Gastroesophageal sphincter (tissue), 4 donors: ENCODE data around the gene FRZB. TPM values are rescaled to one million over a fixed set of nuclear protein-coding genes. Genes with fewer than 3 reads are reported as not detected.

Experiments
- ATAC-seq: fragments of 150-250 bp; one replicate; pipeline ENCODE4 v1.9.1; 2016; ENCODE audit warnings: mild to moderate bottlenecking, moderate library complexity
- H3K27ac ChIP-seq, 4 donors: fragments of 200-600 bp; sonication (generic) in 3 of 4; 1 replicate in 3 of 4; 2 replicates in 1 of 4; pipeline ENCODE4 v1.5.1; 2016 to 2019
- H3K27me3 ChIP-seq: fragments of 200-600 bp; sonication (generic); one replicate; pipeline ENCODE4 v1.5.1; 2019
- H3K36me3 ChIP-seq, 2 donors: fragments of 200-600 bp; sonication (generic); one replicate each; pipeline ENCODE4 v1.5.1; 2019; ENCODE audit warnings: control low read depth in 1 of 2
- H3K4me1 ChIP-seq, 3 donors: fragments of 200-600 bp; sonication (generic); 1 replicate in 2 of 3; 2 replicates in 1 of 3; pipeline ENCODE4 v1.5.1; 2016 to 2019; ENCODE audit warnings: control low read depth in 2 of 3
- H3K4me3 ChIP-seq, 2 donors: fragments of 200-600 bp; sonication (generic); one replicate each; pipeline ENCODE4 v1.5.1; 2019; ENCODE audit warnings: mild to moderate bottlenecking in 1 of 2, moderate library complexity in 1 of 2
- H3K9me3 ChIP-seq, 3 donors: fragments of 200-600 bp; sonication (generic); one replicate each; pipeline ENCODE4 v1.5.1; 2017 to 2019; ENCODE audit warnings: control low read depth in 2 of 3
- EP300 ChIP-seq: sonication (generic); formaldehyde crosslinking; IDR thresholded peaks from one replicate; pipeline ENCODE4 v1.6.1; 2017; ENCODE audit warnings: antibody characterized with exemption, mild to moderate bottlenecking
- POLR2A ChIP-seq, 2 donors: fragments of 450-650 bp; IDR thresholded peaks; one replicate each; pipeline ENCODE4 v1.6.1; 2017; ENCODE audit warnings: antibody characterized with exemption in 2 of 2, mild to moderate bottlenecking in 2 of 2, moderate library complexity in 1 of 2
- POLR2AphosphoS5 ChIP-seq: sonication (generic); formaldehyde crosslinking; IDR thresholded peaks from one replicate; pipeline ENCODE4 v1.6.1; 2017; ENCODE audit warnings: antibody characterized with exemption
- WGBS, 2 donors: methylation state at CpG; one replicate each; pipeline ENCODE4 v1.1.5; 2018; ENCODE audit warnings: low coverage in 1 of 2; 5-methylcytosine and 5-hydroxymethylcytosine counted together
- total RNA-seq, 4 donors: library from RNA; depleted of rRNA; stranded (reverse); fragments of >200 nt; gene quantifications; one replicate each; pipeline ENCODE4 v1.1.0, GENCODE V29; 2016
- TF ChIP-seq, protein P1 (sequence below), 4 experiments: fragments of 200-600 bp in 2 of 4; fragments of 450-650 bp in 2 of 4; sonication (generic) in 1 of 4; IDR thresholded peaks; one replicate each; pipeline ENCODE4 v1.5.1; 2017 to 2019; ENCODE audit warnings: antibody characterized with exemption in 4 of 4, mild to moderate bottlenecking in 2 of 4, moderate library complexity in 2 of 4

FRZB gene
- total RNA-seq, 4 donors from 2014 or later, result 8.5 to 88.4 (median 18.6) TPM

DNA sequence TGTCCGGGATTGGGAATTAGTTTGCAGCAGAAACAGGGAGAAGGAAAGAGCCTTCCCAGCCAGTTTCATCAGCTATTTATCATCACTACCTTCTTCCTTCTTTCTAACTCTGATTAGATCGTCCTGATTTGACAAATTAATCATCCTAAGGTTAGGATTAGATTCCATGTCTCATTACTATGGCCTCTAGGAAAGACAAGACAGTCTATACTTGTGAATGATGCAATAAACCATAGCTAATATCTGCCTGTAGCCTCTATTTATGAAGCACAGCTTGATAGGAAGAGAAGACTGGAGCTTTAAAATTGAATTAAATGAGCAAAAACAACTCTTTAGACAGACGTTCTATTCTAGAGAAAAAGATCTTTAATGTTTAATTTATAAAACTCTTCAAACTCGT lies 25.2 kb upstream of the FRZB start:
- H3K27me3 ChIP-seq, result no peaks in the 10 kb centered on the region
- H3K27ac ChIP-seq, result no peak overlapping the region
- no peaks in the 10 kb centered on the region for H3K36me3 ChIP-seq
- TF ChIP-seq POLR2A (IDR thresholded peaks at IDR 0.05) (no peak), EP300 (no peak), POLR2AphosphoS5 (no peak)
- TF ChIP-seq, protein P1, sequence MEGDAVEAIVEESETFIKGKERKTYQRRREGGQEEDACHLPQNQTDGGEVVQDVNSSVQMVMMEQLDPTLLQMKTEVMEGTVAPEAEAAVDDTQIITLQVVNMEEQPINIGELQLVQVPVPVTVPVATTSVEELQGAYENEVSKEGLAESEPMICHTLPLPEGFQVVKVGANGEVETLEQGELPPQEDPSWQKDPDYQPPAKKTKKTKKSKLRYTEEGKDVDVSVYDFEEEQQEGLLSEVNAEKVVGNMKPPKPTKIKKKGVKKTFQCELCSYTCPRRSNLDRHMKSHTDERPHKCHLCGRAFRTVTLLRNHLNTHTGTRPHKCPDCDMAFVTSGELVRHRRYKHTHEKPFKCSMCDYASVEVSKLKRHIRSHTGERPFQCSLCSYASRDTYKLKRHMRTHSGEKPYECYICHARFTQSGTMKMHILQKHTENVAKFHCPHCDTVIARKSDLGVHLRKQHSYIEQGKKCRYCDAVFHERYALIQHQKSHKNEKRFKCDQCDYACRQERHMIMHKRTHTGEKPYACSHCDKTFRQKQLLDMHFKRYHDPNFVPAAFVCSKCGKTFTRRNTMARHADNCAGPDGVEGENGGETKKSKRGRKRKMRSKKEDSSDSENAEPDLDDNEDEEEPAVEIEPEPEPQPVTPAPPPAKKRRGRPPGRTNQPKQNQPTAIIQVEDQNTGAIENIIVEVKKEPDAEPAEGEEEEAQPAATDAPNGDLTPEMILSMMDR (IDR thresholded peaks at IDR 0.05), result no peak
- H3K4me3 ChIP-seq, result no peak overlapping the region
- ATAC-seq, result no peak
- 58 to 60% methylated on average over 4 of the region's 4 CpGs for WGBS, 2 donors
- peaks cover 0 to 9% (median 0%) of the 10 kb centered on the region in 3 donors for H3K4me1 ChIP-seq
- H3K9me3 ChIP-seq, result no peaks in the 10 kb centered on the region

GRCh38 chr2:182890773-182891378 lies 24.4 kb upstream of the FRZB start:
- no peak for TF ChIP-seq POLR2AphosphoS5
- peaks cover 0 to 9% (median 0%) of the 10 kb centered on the region in 3 donors for H3K4me1 ChIP-seq
- H3K27me3 ChIP-seq, result no peaks in the 10 kb centered on the region
- no peak overlapping the region for H3K4me3 ChIP-seq
- 75 to 93% methylated on average over 3 of the region's 3 CpGs for WGBS, 2 donors
- no peaks in the 10 kb centered on the region for H3K9me3 ChIP-seq
- no peaks in the 10 kb centered on the region for H3K36me3 ChIP-seq
- no peak for ATAC-seq
- no peak overlapping the region for H3K27ac ChIP-seq

DNA sequence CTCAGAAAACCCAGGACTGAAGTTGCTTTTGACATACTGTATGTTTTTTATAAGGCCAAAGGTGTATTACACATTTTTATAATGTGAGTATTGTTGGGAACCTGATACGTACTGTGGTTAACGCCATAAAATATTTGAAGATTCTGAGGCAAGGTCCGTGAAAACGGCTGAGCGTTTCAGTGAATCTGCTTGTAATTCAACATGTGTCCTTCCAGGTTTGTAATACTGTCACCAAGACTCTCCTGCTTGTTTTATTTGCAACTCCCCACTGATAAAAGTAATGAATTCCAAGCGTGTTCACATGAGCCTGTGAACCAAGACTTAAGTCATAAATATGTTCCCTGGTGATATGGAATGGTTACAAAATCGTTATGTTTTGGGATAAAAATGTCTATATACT lies 23.9 kb upstream of the FRZB start:
- Histone ChIP-seq H3K4me1 (peaks cover 0 to 9% (median 0%) of the 10 kb centered on the region in 3 donors), H3K4me3 (no peak overlapping the region), H3K36me3 (no peaks in the 10 kb centered on the region), H3K27me3 (no peaks in the 10 kb centered on the region), H3K9me3 (no peaks in the 10 kb centered on the region), H3K27ac (no peak overlapping the region)
- WGBS, 2 donors, result 88 to 97% methylated on average over 7 of the region's 7 CpGs
- no peak for ATAC-seq
- TF ChIP-seq, protein P1 (IDR thresholded peaks at IDR 0.05), result no peak
- no peak for TF ChIP-seq POLR2AphosphoS5
- no peak for TF ChIP-seq EP300
- TF ChIP-seq POLR2A (IDR thresholded peaks at IDR 0.05), result no peak

DNA sequence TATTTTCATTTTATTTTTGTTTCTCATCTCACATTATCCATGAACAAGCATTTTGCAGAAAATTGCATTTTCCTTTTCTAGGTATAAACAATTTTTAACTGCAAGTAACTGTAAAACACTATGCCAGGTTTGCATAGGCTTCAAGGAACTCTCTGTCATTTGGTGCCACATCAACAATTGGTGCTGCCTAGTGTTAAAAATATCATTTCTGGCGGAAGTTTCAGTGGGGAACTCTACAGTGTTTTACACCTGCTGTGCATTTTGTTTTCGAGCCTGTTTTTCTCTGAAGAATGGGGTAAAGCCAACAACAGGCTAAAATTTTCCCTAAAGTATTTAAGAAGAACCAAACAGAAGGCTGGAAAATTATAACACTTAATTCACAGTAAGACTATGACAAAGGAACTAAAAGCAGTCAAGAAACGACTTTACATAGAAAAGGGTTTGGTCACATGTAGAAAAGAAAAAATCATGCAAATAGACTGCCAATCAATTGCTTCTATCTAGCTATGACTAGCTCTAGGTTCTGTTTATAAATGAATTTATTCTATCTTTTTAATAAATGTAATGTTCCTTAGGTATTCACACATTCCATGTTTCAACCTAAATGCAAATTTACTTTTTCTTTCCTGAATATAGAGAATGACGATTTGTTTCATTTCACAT lies 21.4 kb upstream of the FRZB start:
- H3K27ac ChIP-seq, result no peak overlapping the region
- TF ChIP-seq POLR2A (IDR thresholded peaks at IDR 0.05) (no peak), EP300 (no peak), POLR2AphosphoS5 (no peak)
- TF ChIP-seq, protein P1 (IDR thresholded peaks at IDR 0.05), result no peak
- no peak overlapping the region for H3K4me3 ChIP-seq
- 84 to 90% methylated on average over 3 to 4 of the region's 4 CpGs for WGBS, 2 donors
- H3K36me3 ChIP-seq, result no peaks in the 10 kb centered on the region
- peaks cover 0 to 5% (median 0%) of the 10 kb centered on the region in 3 donors for H3K4me1 ChIP-seq
- no peaks in the 10 kb centered on the region for H3K9me3 ChIP-seq
- ATAC-seq, result no peak
- H3K27me3 ChIP-seq, result no peaks in the 10 kb centered on the region

DNA sequence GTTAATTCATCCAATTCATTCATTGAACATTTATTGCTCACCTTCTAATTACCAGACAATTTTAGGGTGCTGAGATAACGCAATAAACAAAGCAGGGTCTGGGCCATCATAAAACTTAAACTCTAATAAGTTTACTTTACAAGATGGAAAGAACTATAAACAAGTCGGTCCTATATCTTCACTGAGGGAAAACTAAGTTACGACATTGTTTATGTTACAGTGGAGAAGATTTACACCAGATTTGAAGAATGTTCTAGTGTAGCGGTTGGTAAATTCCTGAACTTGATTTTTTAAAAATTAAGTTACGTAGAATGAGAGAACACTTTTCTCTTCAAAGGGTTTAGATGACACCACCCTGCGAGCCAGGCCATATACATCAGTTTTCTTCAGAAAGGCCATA lies 20.7 kb upstream of the FRZB start:
- no peaks in the 10 kb centered on the region for H3K27me3 ChIP-seq
- TF ChIP-seq POLR2A (IDR thresholded peaks at IDR 0.05) (no peak), EP300 (no peak), POLR2AphosphoS5 (no peak)
- TF ChIP-seq, protein P1 (IDR thresholded peaks at IDR 0.05), result no peak
- no peaks in the 10 kb centered on the region for H3K36me3 ChIP-seq
- no peak overlapping the region for H3K27ac ChIP-seq
- no peak for ATAC-seq
- H3K4me3 ChIP-seq, result no peak overlapping the region
- 27 to 39% methylated on average over 5 to 6 of the region's 6 CpGs for WGBS, 2 donors
- H3K4me1 ChIP-seq, result peaks cover 0 to 5% (median 0%) of the 10 kb centered on the region in 3 donors
- no peaks in the 10 kb centered on the region for H3K9me3 ChIP-seq
